Hematopoietic multipotent progenitor cell treated with erythropoietin and hydrocortisone succinate and interleukin-3 and kit ligand, for 8 days (in vitro differentiated cells): ENCODE data around the gene CTPS2.

ENCODE experiments used
- DNase-seq: peaks from one replicate; pipeline ENCODE4 v3.0.0-alpha.2; 2015

Gene CTPS2

DNA sequence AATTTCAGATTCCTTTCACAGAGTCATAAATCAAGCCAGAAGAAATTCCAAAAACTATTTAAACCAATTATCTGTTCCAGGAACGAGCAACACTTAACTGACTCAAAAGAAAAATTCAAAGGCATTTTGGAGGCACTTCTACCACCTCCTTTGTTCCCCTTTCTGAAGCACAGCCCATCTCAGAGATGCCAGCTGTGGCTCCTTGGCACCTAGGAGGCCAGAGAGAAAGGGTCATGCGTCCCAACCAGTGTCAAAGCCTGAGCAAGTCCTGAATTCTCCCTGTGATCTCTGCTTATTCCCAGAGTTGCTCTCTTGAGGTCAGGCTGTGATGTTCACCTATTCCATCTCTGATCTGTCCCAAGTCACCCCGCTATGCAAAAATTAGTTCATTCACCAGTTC is 167.5 kb downstream of the CTPS2 start:
- no peak for DNase-seq
